OCI-LY1 (cell line): ENCODE data around the gene KCNIP2.

Source experiments
- EZH2 ChIP-seq: fragments of 200-600 bp; sonication (generic), shearing (Covaris generic); IDR thresholded peaks from 2 replicates; pipeline ENCODE4 v1.8.0; 2017; ENCODE audit warnings: borderline replicate concordance, mixed run types, mild to moderate bottlenecking, antibody characterized with exemption, low read length, moderate library complexity, mixed read lengths
- TF ChIP-seq, protein P1 (sequence below): fragments of 200-600 bp; sonication (generic), shearing (Covaris generic); IDR thresholded peaks from 2 replicates; pipeline ENCODE4 v1.5.1; 2017; ENCODE audit warnings: mild to moderate bottlenecking, antibody characterized with exemption, low read length, moderate library complexity, mixed read lengths

DNA sequence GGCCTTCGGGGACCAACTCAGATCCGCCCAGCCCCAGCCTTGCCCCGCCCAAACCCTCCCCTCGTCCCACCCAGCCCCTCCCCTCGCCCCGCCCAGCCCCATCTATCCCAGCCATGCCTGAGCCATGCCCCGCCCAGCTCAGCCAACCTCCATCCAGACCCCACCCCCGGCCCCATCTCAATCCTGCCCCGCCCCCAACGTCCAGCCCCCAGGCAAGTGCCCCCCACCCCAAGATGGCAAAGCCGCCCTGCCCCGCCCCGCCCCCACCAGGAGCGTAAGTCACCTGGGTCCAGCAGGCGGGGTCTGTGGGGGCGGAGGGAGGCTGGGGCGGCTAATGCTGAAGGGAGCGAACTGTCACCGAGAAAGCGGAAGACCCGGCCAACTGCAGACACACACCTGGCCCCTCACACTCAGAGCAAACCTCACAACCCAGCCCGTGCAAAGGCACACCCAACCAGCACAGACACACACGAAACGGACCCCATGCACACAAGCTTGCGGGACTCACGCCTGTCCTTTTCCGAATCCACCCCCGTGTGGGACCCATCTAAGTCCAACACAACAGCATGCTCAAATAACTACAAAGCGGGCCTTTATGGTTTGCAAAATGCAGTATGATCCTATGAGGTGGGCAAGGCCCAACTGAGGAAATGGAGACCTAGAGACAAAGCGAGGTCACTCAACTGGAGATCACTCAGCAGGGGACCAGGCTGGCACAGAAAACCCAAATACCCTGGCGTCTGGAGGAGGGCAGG is 13.9 kb downstream of the KCNIP2 start:
- no peak for TF ChIP-seq EZH2
- TF ChIP-seq, protein P1, sequence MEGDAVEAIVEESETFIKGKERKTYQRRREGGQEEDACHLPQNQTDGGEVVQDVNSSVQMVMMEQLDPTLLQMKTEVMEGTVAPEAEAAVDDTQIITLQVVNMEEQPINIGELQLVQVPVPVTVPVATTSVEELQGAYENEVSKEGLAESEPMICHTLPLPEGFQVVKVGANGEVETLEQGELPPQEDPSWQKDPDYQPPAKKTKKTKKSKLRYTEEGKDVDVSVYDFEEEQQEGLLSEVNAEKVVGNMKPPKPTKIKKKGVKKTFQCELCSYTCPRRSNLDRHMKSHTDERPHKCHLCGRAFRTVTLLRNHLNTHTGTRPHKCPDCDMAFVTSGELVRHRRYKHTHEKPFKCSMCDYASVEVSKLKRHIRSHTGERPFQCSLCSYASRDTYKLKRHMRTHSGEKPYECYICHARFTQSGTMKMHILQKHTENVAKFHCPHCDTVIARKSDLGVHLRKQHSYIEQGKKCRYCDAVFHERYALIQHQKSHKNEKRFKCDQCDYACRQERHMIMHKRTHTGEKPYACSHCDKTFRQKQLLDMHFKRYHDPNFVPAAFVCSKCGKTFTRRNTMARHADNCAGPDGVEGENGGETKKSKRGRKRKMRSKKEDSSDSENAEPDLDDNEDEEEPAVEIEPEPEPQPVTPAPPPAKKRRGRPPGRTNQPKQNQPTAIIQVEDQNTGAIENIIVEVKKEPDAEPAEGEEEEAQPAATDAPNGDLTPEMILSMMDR: no peak
